SU-DHL-6 (cell line): ENCODE data around the gene SUGCT.

Experiments
- CTCF ChIP-seq: fragments of 200-600 bp; sonication (generic); IDR thresholded peaks from one replicate; pipeline ENCODE4 v1.5.1; 2017; ENCODE audit warnings: antibody characterized with exemption, mild to moderate bottlenecking, low read length, moderate library complexity; ENCODE audit not compliant: insufficient read depth, poor library complexity, severe bottlenecking
- EZH2phosphoT487 ChIP-seq: fragments of 200-600 bp; sonication (generic), shearing (Covaris generic); conservative IDR thresholded peaks from 2 replicates; pipeline ENCODE4 v1.6.1; 2018; ENCODE audit warnings: mild to moderate bottlenecking, antibody characterized with exemption, low read length, moderate library complexity, mixed read lengths

- TF ChIP-seq CTCF (no peak), EZH2phosphoT487 (no peak)
These were observed 437.0 kb downstream of the SUGCT start for GRCh38 chr7:40571796-40572195.
